Body of pancreas (tissue), 4 donors: ENCODE results near the gene ERI3.

Experiments
- POLR2A ChIP-seq, 3 donors: fragments of 450-650 bp; IDR thresholded peaks; one replicate each; pipeline ENCODE4 v1.6.1; 2016; ENCODE audit warnings: antibody characterized with exemption in 3 of 3, mild to moderate bottlenecking in 2 of 3
- TF ChIP-seq, protein P1 (sequence below), 7 experiments: fragments of 450-650 bp in 4 of 7; fragments of 200-600 bp in 3 of 7; sonication (generic) in 3 of 7; IDR thresholded peaks; one replicate each; pipeline ENCODE4 v1.5.1; 2016 to 2019; ENCODE audit warnings: antibody characterized with exemption in 7 of 7

GRCh38 chr1:44315521-44315920 lies 39.5 kb downstream of the ERI3 start:
- TF ChIP-seq, protein P1, sequence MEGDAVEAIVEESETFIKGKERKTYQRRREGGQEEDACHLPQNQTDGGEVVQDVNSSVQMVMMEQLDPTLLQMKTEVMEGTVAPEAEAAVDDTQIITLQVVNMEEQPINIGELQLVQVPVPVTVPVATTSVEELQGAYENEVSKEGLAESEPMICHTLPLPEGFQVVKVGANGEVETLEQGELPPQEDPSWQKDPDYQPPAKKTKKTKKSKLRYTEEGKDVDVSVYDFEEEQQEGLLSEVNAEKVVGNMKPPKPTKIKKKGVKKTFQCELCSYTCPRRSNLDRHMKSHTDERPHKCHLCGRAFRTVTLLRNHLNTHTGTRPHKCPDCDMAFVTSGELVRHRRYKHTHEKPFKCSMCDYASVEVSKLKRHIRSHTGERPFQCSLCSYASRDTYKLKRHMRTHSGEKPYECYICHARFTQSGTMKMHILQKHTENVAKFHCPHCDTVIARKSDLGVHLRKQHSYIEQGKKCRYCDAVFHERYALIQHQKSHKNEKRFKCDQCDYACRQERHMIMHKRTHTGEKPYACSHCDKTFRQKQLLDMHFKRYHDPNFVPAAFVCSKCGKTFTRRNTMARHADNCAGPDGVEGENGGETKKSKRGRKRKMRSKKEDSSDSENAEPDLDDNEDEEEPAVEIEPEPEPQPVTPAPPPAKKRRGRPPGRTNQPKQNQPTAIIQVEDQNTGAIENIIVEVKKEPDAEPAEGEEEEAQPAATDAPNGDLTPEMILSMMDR (IDR thresholded peaks at IDR 0.05), result no peak
- TF ChIP-seq POLR2A (IDR thresholded peaks at IDR 0.05), result no peak
